Spleen (tissue), 7 donors: Measurements from ENCODE around the gene TBX2.

Source experiments
- POLR2A ChIP-seq, 3 donors: fragments of 450-650 bp; IDR thresholded peaks; one replicate each; pipeline ENCODE4 v1.5.1; 2017; ENCODE audit warnings: antibody characterized with exemption in 3 of 3, mild to moderate bottlenecking in 1 of 3
- TF ChIP-seq, protein P1 (sequence below), 11 experiments: fragments of 200-600 bp in 7 of 11; fragments of 450-650 bp in 4 of 11; sonication (generic) in 4 of 11; IDR thresholded peaks in 8 of 11; conservative IDR thresholded peaks in 3 of 11; 1 replicate in 7 of 11; 2 replicates in 4 of 11; pipeline versions ENCODE4 v1.4.0 to v1.8.0; 2016 to 2021; ENCODE audit warnings: antibody characterized with exemption in 11 of 11, inconsistent platforms in 4 of 11, mild to moderate bottlenecking in 1 of 11
- donor health status: DM: no; HTN: no; CAD: no; lungs with moderate emphysema.
- donor health status: DM: no; HTN: no; CAD: no.
- donor health status: DM: no; HTN: no; CAD: no.

GRCh38 chr17:61398721-61399130, 917 bp upstream of the TBX2 start:
- TF ChIP-seq, protein P1, sequence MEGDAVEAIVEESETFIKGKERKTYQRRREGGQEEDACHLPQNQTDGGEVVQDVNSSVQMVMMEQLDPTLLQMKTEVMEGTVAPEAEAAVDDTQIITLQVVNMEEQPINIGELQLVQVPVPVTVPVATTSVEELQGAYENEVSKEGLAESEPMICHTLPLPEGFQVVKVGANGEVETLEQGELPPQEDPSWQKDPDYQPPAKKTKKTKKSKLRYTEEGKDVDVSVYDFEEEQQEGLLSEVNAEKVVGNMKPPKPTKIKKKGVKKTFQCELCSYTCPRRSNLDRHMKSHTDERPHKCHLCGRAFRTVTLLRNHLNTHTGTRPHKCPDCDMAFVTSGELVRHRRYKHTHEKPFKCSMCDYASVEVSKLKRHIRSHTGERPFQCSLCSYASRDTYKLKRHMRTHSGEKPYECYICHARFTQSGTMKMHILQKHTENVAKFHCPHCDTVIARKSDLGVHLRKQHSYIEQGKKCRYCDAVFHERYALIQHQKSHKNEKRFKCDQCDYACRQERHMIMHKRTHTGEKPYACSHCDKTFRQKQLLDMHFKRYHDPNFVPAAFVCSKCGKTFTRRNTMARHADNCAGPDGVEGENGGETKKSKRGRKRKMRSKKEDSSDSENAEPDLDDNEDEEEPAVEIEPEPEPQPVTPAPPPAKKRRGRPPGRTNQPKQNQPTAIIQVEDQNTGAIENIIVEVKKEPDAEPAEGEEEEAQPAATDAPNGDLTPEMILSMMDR (IDR thresholded peaks at IDR 0.05 in 8 of 11, conservative IDR thresholded peaks at IDR 0.05 in 3 of 11), result no peak
- no peak for TF ChIP-seq POLR2A (IDR thresholded peaks at IDR 0.05)
